Limb (tissue), 2 donors: ENCODE results near the gene CTSH.
"Not testable (repeated sequence)": the region's sequence is repeated elsewhere in the genome, so short reads cannot be mapped to it uniquely, and the experiment has no call there.

Experiments
- DNase-seq, 2 donors: peaks; one replicate each; pipeline ENCODE4 v3.0.0-alpha.2; 2016; ENCODE audit errors: extremely low spot score in 2 of 2

The CTSH gene

GRCh38 chr15:78889000-78889399 is 55.8 kb downstream of the CTSH start:
- no peak for DNase-seq

DNA sequence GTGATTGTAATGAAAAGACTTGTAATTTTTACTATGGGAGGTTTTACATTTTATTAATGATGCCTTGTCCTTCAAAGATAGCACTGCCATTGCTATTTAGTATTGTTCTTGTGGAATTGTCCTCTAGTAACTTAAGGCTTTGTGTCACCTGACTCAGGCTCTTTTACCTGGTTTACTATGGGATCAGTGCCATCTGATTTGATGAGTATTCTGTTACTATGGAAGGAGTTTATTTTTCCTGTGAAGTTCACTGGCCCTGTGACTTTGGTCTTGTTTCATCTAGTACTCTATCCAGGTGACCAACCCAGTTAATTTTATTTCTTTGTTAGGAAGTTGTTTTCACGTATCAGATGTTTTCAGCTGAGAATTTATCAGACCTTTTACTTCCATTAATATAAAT is 63.2 kb downstream of the CTSH start:
- DNase-seq, result no peak

DNA sequence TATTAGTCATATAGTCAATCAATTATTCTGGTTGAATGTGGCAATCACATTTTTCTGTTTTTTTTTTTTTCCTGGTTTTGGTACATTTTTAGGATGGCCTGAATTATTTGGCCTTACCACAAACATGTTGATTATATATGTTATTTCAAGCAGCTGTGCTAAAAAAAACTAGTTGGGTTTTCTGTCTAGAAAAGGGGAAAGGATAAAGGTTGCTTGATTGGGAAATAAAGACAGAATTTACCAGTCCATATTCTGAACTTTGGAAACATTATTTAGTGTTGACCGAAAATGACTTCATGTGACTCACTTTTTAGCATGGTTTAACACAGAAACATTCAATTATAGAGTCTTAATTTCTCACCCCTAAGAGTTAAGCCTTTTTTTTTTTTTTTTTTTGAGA is 64.0 kb downstream of the CTSH start:
- no peak for DNase-seq

- no peak for DNase-seq
Measured at GRCh38 chr15:78880242-78880533, 64.7 kb downstream of the CTSH start.

DNA sequence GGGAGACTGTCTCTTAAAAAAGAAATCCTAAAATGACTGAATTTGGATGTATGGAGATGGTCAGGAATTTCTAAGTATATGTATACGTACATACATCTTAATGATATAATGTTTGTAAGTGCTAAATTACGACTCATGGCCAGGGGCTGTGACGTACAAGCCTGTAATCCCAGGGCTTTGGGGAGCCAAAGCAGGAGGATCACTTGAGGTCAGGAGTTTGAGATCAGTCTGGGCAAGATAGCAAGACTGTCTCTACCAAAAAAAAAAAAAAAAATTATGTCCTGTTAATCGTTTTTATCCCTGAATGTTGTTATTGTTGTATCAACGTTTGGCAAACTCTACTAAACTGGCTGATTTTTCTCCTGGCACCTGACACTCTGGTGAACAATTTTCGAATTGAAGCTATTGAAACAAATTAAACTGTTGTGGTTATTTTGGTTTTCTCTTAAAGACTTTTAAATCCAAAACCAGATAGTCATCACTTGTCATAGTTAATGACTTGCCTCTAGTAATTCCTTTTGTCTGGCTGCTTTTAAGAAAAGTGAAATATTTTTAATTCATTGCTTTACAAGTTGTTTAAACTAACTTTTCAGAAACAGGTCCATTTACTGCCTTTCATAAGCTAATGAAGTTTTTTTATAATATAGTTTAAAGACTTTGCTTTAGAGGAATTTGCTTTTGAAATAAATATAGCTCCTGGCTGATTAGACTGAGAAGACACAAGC is 65.2 kb downstream of the CTSH start:
- no peak for DNase-seq

- DNase-seq, result no peak
Measured at GRCh38 chr15:78878356-78878755, 66.5 kb downstream of the CTSH start.

- DNase-seq, result not testable (repeated sequence)
Measured at GRCh38 chr15:78876954-78877353, 67.9 kb downstream of the CTSH start.

GRCh38 chr15:78875107-78875914 is 69.5 kb downstream of the CTSH start:
- no peak for DNase-seq

- peak in 1 of 2 donors; percentile 46 for DNase-seq
Measured at GRCh38 chr15:78873793-78874765, 70.8 kb downstream of the CTSH start.

DNA sequence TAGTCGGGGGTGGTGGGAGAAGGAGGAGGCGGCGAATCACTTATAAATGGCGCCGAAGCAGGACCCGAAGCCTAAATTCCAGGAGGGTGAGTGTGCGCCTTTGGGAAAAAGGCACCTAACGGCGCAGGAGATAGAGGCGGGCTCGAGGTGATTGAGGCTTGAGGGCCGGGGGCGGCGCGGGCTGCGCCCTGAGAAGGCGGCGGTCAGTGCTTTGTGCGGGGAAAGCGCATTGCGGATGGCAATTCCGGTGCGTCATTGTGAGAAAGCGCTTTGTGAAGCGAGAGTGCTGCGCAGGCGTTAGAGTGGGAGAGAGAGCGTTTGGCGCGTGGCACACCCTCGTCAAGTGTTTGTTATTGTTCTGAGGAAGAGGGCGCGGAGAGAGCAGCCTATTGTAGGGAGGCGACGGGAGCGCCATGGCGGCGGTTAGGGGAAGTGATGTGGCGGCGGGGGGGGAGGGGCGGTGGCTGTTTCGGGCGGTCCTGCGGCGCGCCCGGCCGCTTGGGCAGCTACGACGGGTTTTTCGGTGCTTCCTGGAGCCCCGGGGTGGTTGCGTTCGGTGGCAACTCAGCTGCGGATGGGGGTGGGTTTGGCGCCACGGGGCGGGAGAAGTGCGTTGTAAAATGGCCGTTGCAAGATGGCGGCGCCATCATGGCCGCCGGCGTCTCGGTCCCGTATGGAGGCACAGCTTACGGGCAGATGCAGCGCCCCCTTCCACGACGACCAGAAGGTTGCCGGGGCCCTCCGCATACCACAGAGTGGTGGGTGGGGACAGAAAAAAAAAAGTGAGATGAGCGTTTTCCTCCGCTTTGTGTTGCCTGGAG is 71.7 kb downstream of the CTSH start:
- peak; percentile 92 for DNase-seq

DNA sequence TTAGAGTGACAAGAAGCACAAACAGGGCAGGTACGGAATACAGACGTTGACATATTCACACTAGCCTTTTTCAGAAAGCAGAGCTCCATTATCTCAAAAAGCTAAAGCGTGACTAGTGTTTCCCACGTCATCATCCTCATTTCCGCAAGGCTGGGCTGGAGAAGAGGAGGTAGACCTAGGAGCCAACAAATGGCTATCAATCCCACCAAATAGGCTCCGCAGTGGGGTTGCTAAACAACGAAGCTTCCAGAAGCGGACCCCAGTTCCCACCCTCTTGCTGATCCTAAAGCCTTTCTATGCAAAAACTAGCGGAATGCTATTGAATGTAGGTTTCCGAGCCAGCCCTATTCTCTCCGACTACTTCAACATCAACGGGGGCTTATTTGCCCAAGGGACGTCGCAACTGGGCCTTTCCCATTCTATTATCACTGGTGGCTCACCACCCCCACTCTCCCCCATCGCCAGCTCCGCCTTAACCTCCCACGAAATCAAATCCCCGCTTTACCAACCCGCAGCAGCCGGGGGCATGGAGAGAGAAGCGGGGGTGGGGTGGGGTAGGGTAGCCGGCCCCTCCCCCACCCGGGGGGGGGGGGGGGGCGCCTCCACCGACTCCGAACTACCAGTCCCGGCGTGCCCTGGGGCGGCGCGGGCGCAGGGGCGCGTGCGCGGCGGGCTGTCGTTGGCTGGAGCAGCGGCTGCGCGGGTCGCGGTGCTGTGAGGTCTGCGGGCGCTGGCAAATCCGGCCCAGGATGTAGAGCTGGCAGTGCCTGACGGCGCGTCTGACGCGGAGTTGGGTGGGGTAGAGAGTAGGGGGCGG is 72.5 kb downstream of the CTSH start, which contains the start of gene MORF4L1:
Gene MORF4L1 (plus strand): TSS at position 736 of the 817 bp plus-strand sequence. CDS start 128 bp downstream, outside the sequence.
- DNase-seq, result peak; percentile 96 to 100

DNA sequence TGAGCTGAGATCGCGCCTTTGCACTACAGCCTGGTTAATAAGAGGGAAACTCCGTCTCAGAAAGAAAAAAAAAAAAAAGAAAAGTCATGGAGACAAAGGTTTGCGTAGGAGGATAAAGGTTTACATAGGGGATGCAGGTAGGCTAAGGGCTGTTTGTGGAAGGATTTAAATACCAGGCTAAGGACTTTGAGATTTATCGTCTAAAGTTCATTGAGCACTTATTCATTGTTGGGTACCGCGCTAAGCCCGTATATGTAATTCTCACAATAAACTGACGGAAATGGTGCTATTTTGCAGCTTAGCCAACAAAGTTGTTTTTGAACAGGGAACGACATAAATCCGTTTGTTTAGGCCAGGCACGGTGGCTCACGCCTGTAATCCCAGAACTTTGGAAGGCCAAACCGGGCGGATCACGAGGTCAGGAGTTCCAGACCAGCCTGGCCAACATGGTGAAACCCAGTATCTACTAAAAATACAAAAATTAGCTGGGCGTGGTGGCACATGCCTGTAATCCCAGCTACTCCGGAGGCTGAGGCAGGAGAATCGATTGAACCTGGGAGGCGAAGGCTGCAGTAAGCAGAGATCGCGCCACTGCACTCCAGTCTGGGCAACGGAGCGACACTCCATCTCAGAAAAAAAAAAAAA is 73.2 kb downstream of the CTSH start:
- not testable (repeated sequence) for DNase-seq
